SK-N-SH (cell line): ENCODE measurements around the gene EP400.

Experiments used
- EP300 ChIP-seq, 2 experiments: IDR thresholded peaks; 2 replicates each; pipeline versions ENCODE4 v1.4.0 to v1.6.1; 2012; ENCODE audit warnings: borderline replicate concordance in 1 of 2, low read depth in 1 of 2, low read length in 1 of 2
- EZH2phosphoT487 ChIP-seq: fragments of 200-600 bp; sonication (generic); IDR thresholded peaks from 2 replicates; pipeline ENCODE4 v1.6.1; 2017; ENCODE audit warnings: low read depth, mixed run types, mild to moderate bottlenecking, antibody characterized with exemption, moderate library complexity, borderline replicate concordance
- NFIC ChIP-seq: IDR thresholded peaks from 2 replicates; pipeline ENCODE4 v1.4.0; 2012; ENCODE audit warnings: borderline replicate concordance
- RFX5 ChIP-seq: IDR thresholded peaks from 2 replicates; pipeline ENCODE4 v1.6.1; 2012; ENCODE audit warnings: mild to moderate bottlenecking, improper control_type of control experiment, low read length
- SMC3 ChIP-seq: IDR thresholded peaks from 2 replicates; pipeline ENCODE4 v1.6.1; 2012; ENCODE audit warnings: low read depth, low read length, improper control_type of control experiment
- YY1 ChIP-seq: IDR thresholded peaks from 2 replicates; pipeline ENCODE4 v1.4.0; 2012; ENCODE audit warnings: low read depth, mild to moderate bottlenecking
- TF ChIP-seq, protein P1 (sequence below): fragments of 200-600 bp; sonication (generic); IDR thresholded peaks from 2 replicates; pipeline ENCODE4 v1.6.1; 2017; ENCODE audit warnings: antibody characterized with exemption, mild to moderate bottlenecking, moderate library complexity
- TF ChIP-seq, protein P2 (sequence below): IDR thresholded peaks from 2 replicates; pipeline ENCODE4 v1.4.0; 2012; ENCODE audit warnings: low read depth, borderline replicate concordance
- TF ChIP-seq, protein P3 (sequence below): IDR thresholded peaks from 2 replicates; pipeline ENCODE4 v1.4.0; 2012; ENCODE audit warnings: low read depth, borderline replicate concordance

DNA sequence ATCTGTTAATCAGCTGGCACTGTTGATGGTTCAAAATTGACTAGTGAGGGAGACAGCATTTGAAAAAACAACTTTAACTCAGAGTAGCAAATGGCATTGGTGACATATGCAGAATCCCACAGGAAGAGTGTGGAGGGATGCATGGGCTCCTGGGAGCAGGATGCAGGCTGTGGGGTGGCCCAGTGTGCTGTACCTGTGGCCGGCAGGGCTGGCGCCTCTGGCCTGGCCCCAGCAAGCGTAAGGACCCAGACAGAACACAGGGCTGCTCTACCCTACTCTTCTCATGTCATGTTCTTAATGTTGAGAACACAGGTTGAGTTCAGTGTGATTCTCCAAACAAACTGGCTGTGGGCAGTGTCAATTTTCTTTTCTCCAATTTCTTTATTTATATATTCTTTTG is 160.9 kb downstream of the EP400 start:
- TF ChIP-seq, protein P1, sequence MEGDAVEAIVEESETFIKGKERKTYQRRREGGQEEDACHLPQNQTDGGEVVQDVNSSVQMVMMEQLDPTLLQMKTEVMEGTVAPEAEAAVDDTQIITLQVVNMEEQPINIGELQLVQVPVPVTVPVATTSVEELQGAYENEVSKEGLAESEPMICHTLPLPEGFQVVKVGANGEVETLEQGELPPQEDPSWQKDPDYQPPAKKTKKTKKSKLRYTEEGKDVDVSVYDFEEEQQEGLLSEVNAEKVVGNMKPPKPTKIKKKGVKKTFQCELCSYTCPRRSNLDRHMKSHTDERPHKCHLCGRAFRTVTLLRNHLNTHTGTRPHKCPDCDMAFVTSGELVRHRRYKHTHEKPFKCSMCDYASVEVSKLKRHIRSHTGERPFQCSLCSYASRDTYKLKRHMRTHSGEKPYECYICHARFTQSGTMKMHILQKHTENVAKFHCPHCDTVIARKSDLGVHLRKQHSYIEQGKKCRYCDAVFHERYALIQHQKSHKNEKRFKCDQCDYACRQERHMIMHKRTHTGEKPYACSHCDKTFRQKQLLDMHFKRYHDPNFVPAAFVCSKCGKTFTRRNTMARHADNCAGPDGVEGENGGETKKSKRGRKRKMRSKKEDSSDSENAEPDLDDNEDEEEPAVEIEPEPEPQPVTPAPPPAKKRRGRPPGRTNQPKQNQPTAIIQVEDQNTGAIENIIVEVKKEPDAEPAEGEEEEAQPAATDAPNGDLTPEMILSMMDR, result no peak
- no peak for TF ChIP-seq YY1
- TF ChIP-seq, protein P2, sequence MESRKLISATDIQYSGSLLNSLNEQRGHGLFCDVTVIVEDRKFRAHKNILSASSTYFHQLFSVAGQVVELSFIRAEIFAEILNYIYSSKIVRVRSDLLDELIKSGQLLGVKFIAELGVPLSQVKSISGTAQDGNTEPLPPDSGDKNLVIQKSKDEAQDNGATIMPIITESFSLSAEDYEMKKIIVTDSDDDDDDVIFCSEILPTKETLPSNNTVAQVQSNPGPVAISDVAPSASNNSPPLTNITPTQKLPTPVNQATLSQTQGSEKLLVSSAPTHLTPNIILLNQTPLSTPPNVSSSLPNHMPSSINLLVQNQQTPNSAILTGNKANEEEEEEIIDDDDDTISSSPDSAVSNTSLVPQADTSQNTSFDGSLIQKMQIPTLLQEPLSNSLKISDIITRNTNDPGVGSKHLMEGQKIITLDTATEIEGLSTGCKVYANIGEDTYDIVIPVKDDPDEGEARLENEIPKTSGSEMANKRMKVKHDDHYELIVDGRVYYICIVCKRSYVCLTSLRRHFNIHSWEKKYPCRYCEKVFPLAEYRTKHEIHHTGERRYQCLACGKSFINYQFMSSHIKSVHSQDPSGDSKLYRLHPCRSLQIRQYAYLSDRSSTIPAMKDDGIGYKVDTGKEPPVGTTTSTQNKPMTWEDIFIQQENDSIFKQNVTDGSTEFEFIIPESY, result no peak
- TF ChIP-seq, protein P3, sequence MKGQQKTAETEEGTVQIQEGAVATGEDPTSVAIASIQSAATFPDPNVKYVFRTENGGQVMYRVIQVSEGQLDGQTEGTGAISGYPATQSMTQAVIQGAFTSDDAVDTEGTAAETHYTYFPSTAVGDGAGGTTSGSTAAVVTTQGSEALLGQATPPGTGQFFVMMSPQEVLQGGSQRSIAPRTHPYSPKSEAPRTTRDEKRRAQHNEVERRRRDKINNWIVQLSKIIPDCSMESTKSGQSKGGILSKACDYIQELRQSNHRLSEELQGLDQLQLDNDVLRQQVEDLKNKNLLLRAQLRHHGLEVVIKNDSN, result no peak
- TF ChIP-seq EP300 (IDR thresholded peaks at IDR 0.05; ENCODE audit: borderline replicate concordance in 1 of 2, low read depth in 1 of 2, low read length in 1 of 2), result no peak
- no peak for TF ChIP-seq RFX5
- TF ChIP-seq SMC3, result no peak
- TF ChIP-seq NFIC, result no peak
- no peak for TF ChIP-seq EZH2phosphoT487
